ENCODE data around the gene NANS.

DNA sequence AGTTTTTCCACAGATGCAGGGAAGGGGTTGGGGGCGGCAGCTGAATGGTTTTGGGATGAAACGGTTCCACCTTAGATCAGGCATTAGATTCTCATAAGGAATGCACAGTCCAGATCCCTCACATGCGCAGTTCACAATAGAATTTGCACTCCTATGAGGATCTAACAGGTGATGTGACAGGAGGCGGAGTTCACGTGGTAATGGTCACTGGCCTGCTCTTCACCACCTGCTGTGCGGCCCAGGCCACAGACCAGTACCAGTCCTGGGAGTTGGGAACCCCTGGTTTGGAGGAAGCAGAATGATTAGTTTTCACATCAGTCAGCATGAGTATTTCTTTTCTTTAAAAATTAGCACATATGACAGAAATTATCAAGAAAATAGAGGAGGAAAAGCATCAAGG lies 47.1 kb upstream of the NANS start:
- TF ChIP-seq, protein P1, sequence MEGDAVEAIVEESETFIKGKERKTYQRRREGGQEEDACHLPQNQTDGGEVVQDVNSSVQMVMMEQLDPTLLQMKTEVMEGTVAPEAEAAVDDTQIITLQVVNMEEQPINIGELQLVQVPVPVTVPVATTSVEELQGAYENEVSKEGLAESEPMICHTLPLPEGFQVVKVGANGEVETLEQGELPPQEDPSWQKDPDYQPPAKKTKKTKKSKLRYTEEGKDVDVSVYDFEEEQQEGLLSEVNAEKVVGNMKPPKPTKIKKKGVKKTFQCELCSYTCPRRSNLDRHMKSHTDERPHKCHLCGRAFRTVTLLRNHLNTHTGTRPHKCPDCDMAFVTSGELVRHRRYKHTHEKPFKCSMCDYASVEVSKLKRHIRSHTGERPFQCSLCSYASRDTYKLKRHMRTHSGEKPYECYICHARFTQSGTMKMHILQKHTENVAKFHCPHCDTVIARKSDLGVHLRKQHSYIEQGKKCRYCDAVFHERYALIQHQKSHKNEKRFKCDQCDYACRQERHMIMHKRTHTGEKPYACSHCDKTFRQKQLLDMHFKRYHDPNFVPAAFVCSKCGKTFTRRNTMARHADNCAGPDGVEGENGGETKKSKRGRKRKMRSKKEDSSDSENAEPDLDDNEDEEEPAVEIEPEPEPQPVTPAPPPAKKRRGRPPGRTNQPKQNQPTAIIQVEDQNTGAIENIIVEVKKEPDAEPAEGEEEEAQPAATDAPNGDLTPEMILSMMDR (IDR thresholded peaks at IDR 0.05), result no peak
- TF ChIP-seq POLR2A (IDR thresholded peaks at IDR 0.05), result no peak
